HG02763 (cell line): ENCODE results near the gene IQCK.

Source experiments
- ATAC-seq: cut with Tn5 transposase; IDR thresholded peaks from one replicate; pipeline ENCODE4 v1.9.1; 2021; ENCODE audit warnings: mild to moderate bottlenecking, moderate library complexity; ENCODE audit not compliant: unreplicated experiment

IQCK gene

DNA sequence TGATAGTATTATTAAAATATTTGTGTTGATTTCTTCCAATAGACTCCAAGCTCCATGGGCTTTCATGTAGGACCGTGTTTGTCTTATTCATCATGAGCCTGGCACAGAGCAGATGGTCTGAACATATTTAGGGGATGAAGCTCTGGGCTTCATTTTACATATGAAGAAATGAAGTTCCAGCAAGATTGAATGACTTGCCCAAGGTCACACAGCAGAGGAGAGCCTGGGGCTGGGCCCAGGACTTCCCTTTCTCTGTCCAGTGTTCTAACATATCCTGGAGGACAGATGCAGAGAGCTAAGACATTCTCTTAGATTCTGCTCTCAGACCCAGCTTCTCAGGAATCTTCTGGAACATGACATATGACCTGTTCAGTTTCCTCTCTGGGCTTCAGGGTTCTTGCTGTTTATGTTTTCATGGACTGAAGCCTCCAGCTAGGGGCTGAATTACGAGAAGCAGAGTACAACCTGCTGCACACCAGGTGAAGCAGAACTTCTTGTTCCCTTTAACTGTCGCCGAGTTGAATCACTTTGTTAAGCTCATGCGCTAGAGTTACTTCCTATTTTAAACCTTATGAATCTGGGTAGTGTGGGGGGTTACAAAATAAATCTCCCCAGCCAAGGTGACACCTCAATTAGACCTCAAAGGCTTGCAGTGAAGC lies 113.0 kb downstream of the IQCK start:
- no peak for ATAC-seq

DNA sequence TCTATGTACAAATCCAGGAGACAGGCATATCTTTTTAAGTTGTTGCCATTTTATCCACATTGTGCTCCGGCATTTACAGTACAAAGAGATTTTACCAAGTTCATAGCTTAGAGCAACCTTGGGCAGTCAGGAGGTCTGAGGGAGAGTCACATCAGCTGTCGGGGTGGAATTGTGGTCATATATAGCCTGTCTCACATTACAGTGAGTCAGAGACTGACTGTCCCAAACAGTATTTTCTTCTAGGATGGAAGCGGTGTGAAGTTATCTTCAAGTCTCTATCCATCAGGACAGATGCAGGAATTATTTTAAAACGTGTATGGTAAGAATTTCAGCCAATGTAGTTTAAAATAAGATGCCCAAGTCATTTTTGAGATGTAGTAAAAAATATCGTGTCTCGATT lies 113.6 kb downstream of the IQCK start:
- ATAC-seq: no peak

DNA sequence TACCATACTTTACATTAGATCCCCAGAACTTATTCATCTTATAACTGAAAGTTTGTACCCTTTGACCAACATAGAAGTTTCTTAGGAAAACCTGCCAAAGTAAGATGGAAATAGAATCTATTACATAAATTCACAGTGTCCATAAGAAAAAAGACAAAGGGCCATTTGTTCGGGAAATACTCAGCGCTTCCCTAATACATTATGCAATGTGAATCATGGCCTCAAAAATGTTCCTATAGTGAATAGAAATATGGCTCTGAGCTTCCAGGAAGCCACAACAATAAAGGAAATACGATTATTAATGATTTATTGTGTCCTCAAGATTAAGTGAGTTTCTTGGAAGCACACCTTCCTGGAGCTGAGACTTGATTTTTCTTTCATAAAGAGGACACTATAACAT lies 115.1 kb downstream of the IQCK start:
- no peak for ATAC-seq

DNA sequence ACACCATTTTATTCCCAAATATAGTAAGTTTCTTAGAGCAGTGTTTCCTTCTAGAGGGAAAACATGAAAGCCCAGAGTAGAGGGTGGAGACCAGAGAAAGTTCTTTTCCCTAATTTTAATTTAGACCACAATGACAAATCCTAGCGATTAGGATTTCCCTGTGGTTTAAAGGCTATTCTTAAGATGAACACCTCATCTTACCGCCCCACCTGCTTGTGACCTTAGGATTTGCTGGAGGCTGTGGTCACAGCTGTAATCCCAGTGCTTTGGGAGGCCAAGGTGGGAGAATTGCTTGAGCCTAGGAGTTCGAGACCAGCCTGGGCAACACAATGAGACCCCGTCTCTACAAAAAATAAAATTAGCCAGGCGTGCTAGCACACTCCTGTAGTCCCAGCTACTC lies 115.5 kb downstream of the IQCK start:
- ATAC-seq: no peak

DNA sequence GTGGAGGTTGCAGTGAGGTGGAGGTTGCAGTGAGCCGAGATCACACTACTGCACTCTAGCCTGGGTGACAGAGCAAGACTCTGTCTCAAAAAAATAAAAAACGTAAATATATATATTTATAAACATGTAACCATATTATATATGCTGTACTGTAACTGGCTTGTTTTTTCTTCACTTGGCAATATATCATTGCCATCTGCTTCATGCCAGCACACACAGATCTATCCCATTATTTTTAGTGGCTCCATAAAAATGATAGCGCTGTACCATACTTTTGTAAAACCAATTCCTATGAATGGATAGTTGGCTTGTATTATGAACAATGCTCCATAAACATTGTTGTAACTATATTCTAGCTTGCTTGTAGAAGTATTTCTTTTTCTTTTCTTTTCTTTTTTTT lies 117.1 kb downstream of the IQCK start:
- no peak for ATAC-seq

DNA sequence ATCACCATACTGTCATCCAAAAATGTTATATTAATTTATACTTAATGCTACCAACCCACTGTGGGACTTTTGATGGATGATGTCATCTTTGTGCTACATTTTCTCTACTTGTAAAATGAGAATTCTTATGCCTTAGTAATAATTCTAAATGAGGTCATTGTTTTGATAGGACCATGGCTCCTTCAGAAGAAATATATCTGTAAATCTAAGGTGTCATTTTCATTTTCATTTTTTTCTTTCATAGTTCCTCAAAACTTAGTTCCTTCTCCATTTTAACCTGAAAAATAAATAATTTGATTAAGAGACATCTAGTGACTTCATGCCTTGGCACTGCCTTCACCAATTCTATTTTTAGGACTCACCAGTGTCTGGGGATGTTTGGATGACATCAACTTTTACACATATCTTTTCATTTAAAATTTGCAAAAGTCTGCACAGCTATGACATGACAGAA lies 117.9 kb downstream of the IQCK start:
- ATAC-seq: no peak

DNA sequence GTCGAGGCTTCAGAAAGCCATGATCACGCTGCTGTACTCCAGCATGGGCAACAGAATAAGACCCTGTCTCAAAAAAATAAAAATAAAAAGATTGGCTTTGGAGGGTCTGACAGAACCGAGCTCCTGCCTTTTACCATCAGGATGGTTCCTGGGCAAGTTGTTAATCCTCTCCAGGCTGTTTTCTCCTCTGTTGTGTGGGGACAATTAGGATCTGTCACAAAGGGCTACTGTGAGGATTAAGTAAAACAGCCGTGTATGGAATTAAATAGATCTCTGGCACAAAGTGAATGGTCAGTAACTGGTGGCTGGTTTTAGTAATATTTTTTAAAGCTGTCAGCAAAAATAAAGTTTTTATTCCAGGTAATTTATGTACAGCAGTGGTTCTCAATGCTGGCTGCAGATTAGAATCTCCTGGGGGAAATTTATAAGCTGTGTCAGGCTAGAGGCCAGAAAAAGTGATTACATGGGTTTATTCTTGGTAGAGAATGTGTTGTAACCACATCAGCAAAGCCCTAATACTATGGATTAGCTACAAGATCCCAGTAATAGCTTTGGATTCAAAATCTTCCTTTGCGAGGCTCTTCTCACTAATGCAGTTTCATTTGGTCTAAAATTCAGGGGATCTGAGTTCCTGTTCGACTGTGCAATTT lies 119.4 kb downstream of the IQCK start:
- no peak for ATAC-seq

DNA sequence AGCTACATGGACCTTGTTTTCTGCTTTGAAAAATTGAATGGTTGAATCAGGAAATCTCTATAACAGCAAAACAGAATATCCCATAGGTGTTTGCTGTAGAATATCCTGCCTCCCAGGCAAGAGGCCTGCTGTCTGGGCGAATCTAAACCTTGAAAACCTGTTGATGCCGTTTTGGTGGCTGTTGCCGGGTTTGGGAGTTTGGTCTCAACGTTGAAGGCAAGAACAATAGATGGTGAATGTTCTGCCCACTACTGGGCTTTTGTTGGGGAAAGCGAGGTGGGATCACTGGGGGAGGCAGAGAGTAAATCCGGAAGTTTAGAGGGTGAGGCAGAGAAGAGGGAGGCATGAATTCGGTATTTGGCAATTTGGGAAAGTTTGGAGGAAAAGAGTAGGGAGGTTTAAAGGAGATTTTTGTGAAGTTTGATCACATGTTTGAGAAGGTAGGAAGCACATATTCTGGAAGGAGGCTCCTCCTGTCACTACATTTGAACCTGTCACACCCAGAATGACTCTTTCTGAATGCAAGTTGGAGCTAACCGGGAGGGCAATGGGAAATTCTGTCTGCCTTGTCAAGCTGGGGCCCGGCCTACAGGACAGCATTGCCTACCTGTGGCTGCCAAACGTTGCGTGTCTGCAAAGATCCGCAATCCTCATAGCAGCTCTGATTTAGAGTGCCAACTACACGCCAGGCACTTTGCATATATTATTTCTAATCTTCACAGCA lies 120.1 kb downstream of the IQCK start:
- ATAC-seq: no peak

DNA sequence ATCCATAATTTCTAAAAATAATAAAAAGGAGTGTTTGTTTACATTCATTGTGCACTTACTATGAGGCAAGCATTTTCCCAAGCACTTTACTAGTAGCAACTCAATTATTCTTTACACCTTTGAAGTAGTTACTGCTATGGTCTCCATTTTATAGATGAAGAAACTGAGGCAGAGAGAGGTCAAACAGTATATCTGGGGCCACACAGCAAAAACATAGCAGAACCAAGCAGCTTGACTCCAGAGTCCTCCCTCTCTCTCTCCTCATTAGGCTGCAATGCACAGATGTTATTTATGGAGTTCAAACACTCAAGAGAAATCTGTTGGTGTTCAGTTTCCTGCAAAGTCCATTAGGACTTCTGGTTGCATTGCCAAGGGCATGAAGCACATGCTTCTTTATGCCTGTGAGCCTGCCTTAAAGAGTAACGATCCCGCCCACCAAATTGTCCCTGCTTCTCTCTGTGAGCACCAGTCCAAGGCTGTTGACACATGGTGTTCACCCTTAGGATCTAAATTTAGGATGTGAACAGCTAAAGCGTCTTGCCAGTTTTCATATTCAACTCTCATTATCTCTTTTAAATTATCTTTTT lies 122.5 kb downstream of the IQCK start:
- ATAC-seq: no peak

DNA sequence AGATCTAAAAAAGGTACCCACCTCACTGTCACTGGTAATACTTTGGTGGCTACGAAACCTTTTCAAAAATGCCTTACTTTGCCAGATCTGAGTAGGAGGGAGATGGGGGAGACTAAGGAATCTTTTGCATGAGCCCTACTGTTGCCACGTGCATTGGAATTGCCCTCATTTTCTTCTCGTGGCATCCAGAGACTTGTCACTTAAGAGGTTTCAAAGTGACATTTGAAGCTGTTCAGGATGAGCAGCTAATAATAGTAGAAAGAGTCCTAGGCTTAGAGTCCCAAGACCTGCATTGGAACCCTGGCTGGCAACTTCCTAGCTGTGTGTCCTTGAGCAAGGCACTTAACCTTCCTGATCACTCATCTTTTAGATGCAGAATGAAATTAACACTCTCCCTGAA lies 123.1 kb downstream of the IQCK start:
- ATAC-seq: no peak

DNA sequence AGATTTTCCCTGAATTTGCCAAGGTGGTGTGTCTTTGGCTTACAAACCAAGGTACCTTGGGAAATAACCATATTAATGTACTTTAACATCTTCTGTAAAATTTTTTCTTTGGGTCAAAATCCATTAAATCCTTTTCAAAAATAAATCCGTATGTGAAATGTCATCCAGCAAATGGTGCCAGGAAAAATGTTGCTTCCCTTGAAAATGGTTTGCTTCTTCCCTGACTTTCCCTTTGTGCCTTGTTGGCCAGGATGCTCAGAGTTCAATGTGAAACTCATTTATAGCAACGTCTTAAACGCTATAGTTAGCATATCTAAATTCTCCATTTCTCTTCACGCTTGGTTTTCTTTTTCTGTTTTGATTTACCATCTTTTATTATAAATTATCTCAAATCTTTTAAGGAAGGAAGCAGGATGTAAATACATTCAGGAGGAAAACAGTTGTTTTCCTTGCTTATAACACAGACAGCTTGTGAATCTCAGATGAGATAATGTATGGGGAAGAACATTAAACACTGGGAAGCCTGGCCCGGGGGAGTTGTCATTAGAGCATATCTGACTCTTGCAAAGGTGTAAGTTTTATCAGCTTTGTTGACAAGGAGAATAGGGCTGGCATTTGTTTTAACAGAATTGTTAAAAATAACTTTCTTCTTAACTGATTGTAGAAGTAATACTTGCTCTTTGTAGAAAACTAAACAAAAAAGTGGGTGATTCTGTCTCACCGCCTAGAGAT lies 124.5 kb downstream of the IQCK start:
- no peak for ATAC-seq

DNA sequence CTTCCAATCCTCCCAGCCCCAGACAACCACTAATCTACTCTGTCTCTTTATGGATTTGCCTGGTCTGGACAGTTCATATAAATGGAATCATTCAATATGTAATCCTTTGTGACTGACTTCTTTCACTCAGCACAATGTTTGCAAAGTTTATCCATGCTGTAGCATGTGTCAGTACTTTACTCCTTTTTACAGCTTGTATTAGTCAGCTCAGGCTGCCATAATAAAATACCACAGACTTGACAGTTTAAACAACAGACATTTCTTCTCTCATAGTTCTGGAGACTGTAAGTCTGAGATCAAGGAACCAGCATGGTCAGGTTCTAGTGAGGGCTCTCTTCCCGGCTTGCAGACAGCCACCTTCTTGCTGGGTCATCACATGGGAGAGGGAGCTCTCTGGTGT lies 125.3 kb downstream of the IQCK start:
- no peak for ATAC-seq

DNA sequence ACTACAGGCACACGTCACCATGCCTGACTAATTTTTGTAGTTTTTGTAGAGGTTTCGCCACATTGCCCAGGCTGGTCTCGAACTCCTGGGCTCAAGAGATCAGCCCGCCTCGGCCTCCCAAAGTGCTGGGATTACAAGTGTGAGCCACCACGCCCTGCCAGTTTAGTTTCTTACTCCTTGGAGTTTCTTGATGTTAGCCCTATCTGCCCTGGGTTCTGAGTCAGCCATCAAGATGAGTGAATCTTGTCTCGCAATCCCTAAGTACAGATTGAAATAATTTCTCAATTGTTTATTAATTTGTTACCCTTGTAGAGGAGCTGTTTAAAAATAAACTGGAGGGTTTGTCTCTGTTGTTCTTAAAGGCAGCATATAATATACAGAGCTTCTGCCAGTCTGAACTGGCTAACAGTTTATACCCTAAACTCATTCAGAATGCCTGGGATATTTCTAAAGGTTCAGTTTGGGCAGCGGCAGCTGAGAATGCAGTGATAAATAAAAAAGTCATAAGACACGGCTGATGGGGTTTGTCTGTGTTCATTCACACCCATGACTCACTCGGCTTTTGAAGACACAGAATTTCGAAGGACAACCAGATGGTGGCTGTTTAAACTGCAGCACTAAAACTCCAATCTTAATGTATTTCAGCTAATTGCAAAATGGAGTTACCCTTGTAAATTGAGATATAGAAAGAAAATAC lies 127.0 kb downstream of the IQCK start:
- ATAC-seq: no peak

DNA sequence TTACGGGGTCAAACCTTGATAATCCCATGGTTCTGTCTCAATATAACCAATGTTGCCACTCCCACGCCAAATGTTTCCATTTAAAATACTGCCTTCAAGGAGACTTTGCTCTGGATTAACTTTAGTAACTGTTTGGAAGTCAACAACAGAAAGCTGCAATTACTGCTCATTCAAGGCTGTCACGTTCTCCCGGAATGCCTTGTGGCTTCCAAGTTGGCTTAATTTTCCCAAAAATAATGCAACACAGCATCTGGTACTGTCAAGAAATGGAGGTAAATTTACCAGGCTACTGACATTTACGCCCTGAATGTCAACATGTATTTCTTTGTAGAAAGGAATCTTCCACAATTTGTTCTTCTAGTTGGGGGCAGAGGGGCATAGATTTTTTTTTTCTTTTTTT lies 128.4 kb downstream of the IQCK start:
- no peak for ATAC-seq

DNA sequence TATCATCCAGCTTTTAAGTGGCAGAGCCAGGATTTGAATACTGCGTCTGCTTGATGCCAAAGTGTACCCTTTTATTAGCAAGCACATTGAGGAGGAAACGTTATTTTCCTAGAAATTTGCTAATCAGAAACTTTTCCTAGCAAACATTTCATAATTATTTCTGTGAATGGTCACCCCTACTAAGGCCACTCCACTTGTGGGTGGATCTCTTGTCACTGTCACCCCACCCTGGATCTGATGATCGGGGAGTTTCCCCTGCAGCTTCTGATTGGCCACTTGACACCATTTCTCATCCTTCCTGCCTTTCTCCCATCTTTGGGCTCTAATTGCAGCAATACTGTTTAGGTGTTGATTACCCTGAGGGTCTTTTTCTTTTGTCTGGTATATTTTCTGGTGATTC lies 130.7 kb downstream of the IQCK start:
- no peak for ATAC-seq

DNA sequence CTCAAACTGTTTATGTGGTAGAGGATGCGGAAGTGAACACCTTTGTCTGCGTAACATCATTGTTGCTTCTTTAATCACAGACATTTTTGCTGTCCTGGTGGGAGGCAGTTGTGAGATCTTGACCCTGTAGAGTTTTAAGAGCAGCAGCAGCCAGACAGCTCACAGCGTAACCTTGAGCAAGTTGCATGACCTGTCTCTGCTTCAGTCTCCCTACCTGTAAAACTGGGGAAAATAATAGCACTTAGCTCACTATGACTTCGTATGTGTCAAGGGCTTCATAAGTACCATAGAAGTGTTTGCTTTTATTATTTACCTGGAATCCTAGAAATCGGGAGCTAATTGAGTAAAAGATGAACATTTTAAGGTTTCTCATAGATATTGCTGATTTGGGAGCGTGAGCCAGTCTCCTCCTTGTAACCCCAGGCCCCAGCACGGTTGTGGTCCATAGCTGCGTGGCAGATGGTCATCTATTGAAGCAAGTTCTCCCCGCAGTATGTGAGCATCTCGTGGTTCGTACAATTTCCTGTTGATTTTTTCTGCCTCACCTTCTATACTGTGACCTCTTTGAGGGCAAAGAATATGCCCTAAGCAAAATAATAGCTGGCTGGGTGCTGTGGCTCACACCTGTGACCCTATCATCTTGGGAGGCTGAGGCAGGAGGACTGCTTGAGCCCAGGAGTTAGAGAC lies 132.2 kb downstream of the IQCK start:
- no peak for ATAC-seq

DNA sequence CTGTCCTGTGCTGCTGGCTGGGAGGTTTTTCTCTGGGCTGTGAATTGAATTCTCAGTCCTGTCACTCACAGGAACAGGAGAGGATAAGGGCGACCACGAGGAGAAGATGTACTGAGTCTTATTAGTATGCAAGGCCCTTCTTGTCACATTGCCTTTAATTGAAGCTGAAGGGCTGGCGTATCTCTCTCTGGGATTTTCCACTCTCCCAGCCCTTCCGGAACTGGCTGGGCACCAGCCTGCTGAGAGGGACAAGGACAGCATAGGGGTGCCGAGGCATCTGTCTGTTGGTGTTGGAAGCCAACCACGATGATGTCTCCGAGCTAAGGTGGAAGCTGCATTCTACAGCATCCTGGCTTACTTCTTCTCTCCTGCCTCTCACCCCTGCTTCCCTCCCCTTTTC lies 133.4 kb downstream of the IQCK start:
- no peak for ATAC-seq

DNA sequence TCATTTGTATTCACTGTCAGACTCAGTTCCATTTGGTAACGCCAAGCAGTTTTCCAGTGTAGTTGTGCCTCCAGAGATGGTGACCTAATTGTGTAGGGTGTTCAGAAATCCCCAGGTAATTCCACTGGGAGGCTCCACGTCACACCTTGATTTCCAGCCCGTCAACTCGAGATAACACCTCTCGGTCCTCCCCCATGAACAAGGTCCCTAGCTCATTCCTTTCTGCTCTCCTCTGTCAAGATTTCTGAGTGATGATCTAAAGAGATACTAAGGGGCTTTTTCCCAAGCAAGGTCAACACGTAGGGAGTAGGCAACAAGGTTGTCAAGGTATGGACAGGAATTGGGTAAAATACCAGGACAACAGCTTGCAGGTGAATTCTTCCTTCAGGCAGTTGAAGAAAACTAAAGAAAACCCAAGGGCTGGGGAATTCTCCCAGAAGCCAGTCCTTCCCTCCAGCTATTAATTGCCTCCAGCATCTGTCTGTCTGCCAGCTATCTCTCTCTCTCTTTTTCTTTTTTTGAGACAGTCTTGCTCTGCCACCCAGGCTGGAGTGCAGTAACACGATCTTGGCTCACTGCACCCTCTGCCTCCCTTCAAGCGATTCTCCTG lies 135.2 kb downstream of the IQCK start:
- ATAC-seq: no peak

DNA sequence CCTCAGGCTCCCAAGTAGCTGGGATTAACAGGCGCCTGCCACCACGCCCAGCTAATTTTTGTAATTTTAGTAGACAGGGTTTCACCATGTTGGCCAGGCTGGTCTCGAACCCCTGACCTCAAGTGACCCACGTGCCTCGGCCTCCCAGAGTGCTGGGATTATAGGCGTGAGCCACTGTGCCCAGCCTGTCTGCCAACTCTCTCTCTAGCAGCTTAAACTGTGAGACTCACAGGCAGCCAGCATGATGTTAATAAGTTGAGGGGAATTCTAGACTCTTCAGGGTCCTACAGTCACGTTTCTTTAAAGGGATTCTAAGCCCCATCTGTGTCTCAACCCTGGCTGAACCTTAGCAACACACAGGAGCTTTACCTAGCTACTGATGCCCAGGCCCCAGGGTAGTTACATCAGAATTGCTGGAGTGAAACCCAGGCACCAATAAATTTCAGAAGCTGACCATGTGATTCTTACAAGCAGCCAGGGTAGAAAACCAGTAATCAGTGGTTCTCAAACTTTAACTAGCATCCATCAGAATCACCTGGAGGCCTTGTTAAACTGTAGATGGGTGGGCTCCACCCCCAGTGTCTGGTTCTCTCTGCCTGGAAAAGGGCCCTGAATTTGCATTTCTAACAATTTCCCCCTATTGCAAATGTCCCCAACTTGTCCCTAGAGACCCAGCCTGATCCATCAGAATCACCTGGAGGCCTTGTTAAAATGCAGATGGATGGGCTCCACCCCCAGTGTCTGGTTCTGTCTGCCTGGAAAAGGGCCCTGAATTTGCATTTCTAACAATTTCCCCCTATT lies 135.9 kb downstream of the IQCK start:
- no peak for ATAC-seq
